Endothelial cell (in vitro differentiated cells): ENCODE data around the gene PRKCZ. TPM values are rescaled to one million over a fixed set of nuclear protein-coding genes. Genes with fewer than 3 reads are reported as not detected.

Experiments
- DNase-seq: peaks from one replicate; pipeline ENCODE4 v3.0.0; 2021; ENCODE audit warnings: low spot score
- H3K27ac Mint-ChIP-seq: one replicate; pipeline ENCODE4 v1.8.0; 2021; ENCODE audit warnings: mixed read lengths, inconsistent platforms; ENCODE audit not compliant: unreplicated experiment
- H3K27me3 Mint-ChIP-seq: one replicate; pipeline ENCODE4 v1.8.0; 2021; ENCODE audit warnings: mild to moderate bottlenecking, moderate library complexity, mixed read lengths, inconsistent platforms; ENCODE audit not compliant: unreplicated experiment
- H3K36me3 Mint-ChIP-seq: one replicate; pipeline ENCODE4 v1.8.0; 2021; ENCODE audit warnings: mild to moderate bottlenecking, low read depth, mixed read lengths, inconsistent platforms; ENCODE audit not compliant: unreplicated experiment
- H3K4me1 Mint-ChIP-seq: one replicate; pipeline ENCODE4 v1.8.0; 2021; ENCODE audit warnings: mild to moderate bottlenecking, mixed read lengths, inconsistent platforms; ENCODE audit not compliant: unreplicated experiment
- H3K4me3 Mint-ChIP-seq: one replicate; pipeline ENCODE4 v1.8.0; 2021; ENCODE audit warnings: mild to moderate bottlenecking, mixed read lengths, inconsistent platforms; ENCODE audit not compliant: unreplicated experiment
- H3K9me3 Mint-ChIP-seq: one replicate; pipeline ENCODE4 v1.8.0; 2021; ENCODE audit warnings: mixed read lengths, inconsistent platforms; ENCODE audit not compliant: unreplicated experiment
- total RNA-seq: library from RNA; stranded (reverse); fragmentation: NEBNext Ultra II Directional; extraction: Animal tissue kit (Norgen Biotek cat#: 25700); gene quantifications from one replicate; pipeline ENCODE4 v1.2.1, GENCODE V29; 2021; ENCODE audit not compliant: unreplicated experiment
- TF ChIP-seq, protein P1 (sequence below): fragments of 200-600 bp; sonication (generic); IDR thresholded peaks from one replicate; pipeline ENCODE4 v1.5.0; 2021; ENCODE audit warnings: antibody characterized with exemption; ENCODE audit not compliant: unreplicated experiment

PRKCZ gene
- total RNA-seq, 1 donor from 2014 or later: 23.1 TPM

GRCh38 chr1:2208309-2209239, 158.4 kb downstream of the PRKCZ start:
- Mint-ChIP-seq H3K9me3 (no peaks in the 10 kb centered on the region), H3K4me3 (no peak overlapping the region), H3K27ac (peak overlapping the region; percentile 31), H3K4me1 (peaks cover 2% of the 10 kb centered on the region), H3K36me3 (peaks cover 3% of the 10 kb centered on the region), H3K27me3 (peaks cover 10% of the 10 kb centered on the region)
- TF ChIP-seq, protein P1, sequence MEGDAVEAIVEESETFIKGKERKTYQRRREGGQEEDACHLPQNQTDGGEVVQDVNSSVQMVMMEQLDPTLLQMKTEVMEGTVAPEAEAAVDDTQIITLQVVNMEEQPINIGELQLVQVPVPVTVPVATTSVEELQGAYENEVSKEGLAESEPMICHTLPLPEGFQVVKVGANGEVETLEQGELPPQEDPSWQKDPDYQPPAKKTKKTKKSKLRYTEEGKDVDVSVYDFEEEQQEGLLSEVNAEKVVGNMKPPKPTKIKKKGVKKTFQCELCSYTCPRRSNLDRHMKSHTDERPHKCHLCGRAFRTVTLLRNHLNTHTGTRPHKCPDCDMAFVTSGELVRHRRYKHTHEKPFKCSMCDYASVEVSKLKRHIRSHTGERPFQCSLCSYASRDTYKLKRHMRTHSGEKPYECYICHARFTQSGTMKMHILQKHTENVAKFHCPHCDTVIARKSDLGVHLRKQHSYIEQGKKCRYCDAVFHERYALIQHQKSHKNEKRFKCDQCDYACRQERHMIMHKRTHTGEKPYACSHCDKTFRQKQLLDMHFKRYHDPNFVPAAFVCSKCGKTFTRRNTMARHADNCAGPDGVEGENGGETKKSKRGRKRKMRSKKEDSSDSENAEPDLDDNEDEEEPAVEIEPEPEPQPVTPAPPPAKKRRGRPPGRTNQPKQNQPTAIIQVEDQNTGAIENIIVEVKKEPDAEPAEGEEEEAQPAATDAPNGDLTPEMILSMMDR: no peak
- DNase-seq: no peak

DNA sequence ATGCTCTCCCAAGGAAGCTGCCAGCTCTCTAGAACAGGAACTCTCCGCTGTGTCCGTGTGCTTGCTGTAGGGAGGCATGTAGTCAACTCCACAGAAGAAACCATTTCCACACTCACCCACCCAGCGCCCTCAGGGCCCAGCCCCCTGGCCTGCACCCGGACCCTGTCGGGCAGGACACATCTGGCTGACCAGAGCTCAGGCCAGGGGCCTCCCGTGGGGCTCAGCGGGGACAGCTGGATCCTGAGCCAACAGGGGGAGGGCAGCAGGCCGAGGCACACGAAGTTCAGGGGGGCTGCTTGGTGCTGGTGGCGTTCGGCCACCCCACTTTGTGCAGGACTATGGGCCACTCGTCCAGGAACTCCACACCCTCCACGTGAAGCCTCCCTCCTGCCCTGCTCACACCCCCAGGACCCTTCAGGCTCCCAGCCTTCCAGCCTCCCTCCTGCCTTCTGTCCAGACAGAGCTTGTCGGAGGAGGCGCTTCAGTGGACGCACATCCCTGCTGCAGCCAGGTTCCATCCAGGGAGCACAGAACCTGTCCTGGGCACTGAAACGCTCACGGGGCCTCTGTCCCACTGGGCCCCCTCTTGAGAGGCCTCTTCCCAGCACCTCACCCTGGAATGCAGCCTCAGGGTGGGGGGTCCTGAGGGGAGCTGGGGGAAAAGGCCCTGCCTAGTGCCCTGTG, 159.3 kb downstream of the PRKCZ start:
- Mint-ChIP-seq H3K36me3 (peaks cover 3% of the 10 kb centered on the region), H3K4me3 (no peak overlapping the region), H3K4me1 (peaks cover 2% of the 10 kb centered on the region), H3K27ac (peak overlapping the region; percentile 31), H3K9me3 (no peaks in the 10 kb centered on the region), H3K27me3 (peaks cover 7% of the 10 kb centered on the region)
- no peak for DNase-seq
- TF ChIP-seq, protein P1: no peak

DNA sequence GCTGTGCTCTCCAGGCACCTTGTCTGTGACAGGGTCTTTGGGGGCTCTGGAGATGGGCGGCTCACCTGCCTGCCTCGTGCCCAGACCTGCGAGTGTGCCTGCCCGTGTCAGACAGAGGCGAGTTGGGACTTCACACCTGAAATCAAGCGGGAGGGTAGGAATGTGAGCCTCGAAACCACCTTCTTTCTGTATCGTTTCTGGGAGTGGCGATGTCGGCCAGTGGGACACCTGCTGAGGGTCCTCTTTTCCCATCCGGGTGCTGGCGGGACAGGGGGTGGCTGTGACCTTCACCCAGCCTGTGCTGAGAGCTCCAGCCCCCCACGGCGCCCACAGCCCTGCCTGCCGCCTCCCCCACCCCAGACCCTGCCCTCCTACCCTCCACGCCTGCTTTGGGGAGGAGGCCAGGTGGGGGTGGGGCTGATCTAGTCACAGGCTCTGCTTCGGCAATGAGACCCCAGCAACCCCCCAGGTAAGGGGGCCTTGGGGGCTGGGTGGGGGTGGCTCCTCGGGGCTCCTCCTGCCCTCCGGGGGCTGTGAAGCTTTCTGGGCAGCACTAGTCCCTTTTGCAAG, 160.0 kb downstream of the PRKCZ start:
- Mint-ChIP-seq H3K27ac (no peak overlapping the region), H3K4me1 (peaks cover 2% of the 10 kb centered on the region), H3K4me3 (no peak overlapping the region), H3K9me3 (no peaks in the 10 kb centered on the region), H3K27me3 (peaks cover 7% of the 10 kb centered on the region), H3K36me3 (peaks cover 3% of the 10 kb centered on the region)
- no peak for DNase-seq
- TF ChIP-seq, protein P1: no peak

DNA sequence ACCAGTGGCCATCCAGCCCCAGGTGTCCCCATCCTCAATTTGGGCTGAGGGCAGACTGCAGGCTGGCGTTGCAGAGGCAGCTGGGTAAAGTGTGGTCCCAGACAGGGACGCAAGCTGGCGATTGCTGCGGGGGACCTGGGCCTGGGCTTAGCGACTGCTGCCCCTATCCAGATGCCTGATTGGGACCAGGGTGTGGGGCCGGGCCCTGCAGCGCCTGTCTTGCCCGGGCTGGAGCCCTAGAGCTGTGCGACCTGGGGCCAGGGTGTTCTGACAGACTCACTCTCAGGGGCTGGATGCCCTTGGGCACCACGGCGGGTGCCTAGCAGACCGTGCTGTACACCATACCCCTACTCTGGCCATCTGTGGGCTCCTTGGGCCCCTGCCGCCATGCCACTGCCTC, 160.6 kb downstream of the PRKCZ start:
- TF ChIP-seq, protein P1: no peak
- Mint-ChIP-seq H3K27me3 (peaks cover 7% of the 10 kb centered on the region), H3K9me3 (no peaks in the 10 kb centered on the region), H3K4me1 (peaks cover 2% of the 10 kb centered on the region), H3K4me3 (no peak overlapping the region), H3K36me3 (peaks cover 3% of the 10 kb centered on the region), H3K27ac (no peak overlapping the region)
- DNase-seq: no peak
